ENCODE data around the gene CHD6.

Gene CHD6

DNA sequence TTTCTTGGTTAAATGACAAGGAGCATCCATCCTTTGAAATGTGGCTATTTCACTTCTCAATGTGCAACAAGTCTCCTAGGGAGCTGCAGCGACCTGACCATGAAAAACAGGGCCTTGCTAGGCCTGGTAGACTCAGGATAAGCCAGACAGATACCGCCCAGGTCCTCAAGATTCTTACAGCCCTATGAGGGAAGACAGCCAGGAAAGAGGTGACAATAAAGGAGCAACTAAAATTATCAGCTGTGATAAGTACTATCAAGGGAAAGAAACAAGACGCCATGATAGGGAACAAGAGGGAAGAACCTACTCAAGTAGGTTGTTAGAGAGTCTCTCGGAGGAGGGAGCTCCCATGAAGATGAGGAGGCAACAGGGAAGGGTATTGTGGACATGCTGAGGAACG is 200.1 kb downstream of the CHD6 start:
- DNase-seq: no peak

DNA sequence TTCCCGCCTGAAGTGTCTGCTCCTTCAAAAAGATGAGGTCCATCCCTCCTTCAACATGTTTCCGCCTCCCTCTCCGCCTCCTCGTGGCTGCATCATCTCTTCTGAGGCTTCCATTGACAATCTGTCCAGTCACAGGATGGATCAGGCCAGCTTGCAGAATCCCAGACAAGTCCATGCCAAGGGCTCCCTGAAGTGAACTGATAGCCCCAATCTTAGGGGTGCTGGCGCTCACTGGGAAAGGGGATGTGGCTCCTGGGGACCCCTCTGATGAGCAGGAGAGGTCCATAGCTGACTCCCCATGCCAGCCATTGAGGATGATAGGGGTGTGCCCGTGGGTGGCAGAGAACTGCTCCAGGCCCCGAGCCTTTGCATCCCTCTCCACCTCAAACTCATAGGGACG is 203.0 kb downstream of the CHD6 start:
- DNase-seq: no peak

DNA sequence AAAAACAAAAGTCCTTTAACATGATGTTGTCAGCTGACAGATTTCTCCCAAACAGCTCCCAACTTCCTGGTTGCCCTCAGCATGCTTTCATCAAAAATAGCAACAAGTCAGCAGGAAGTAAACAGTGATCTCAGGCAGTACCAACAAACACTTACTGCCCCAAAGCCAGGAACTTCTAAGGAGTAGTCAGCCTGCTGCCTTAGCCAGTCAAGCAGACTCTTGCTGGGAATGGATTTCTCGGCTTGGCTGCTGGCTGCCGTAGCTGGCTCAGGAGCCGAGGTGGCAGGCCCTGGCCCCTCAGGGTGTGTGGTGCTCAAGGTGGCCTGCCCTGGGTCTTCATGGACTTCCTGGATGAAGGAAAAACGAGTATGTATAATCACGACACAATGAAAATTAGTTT is 205.0 kb downstream of the CHD6 start:
- DNase-seq: no peak

DNA sequence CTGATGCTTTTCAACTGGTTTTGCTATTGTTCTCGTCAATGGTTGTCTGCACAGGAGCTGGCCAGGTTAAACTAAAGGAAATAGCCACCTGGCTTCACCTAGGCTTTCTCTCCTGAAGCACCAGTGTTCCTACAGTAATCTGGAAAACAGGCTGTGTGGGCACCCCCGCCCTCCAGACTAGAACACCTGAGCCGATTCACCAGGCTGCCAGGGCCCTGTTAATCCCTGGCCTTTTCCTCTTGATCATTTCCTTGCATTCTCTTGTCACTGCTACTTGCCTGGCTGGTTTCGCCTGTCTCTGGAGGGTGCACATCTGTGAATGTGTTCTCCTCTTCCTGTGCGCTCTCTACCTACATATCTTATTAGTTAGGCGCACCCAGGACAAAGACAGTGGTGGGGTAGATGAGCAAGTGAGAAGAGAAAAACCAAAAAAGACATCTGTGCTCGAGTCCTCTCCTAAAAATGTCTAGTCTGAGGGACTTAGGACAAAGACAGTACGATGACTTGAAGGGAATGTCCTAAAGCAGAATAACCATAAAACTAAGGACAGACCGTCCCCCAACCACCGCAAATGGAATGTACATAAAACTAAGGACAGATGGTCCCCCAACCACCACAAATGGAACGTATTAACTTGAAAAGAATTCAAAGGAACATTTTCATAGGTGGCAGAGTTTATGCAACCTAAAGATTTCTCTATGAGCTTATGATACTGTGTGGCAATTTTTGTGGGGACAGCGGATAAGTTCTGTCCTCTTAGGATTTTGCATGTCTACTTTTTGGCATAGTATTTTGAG is 205.7 kb downstream of the CHD6 start:
- no peak for DNase-seq

- DNase-seq: no peak
These were observed 206.8 kb downstream of the CHD6 start for GRCh38 chr20:41411391-41411847.

GRCh38 chr20:41408986-41409385 is 209.2 kb downstream of the CHD6 start:
- no peak for DNase-seq

DNA sequence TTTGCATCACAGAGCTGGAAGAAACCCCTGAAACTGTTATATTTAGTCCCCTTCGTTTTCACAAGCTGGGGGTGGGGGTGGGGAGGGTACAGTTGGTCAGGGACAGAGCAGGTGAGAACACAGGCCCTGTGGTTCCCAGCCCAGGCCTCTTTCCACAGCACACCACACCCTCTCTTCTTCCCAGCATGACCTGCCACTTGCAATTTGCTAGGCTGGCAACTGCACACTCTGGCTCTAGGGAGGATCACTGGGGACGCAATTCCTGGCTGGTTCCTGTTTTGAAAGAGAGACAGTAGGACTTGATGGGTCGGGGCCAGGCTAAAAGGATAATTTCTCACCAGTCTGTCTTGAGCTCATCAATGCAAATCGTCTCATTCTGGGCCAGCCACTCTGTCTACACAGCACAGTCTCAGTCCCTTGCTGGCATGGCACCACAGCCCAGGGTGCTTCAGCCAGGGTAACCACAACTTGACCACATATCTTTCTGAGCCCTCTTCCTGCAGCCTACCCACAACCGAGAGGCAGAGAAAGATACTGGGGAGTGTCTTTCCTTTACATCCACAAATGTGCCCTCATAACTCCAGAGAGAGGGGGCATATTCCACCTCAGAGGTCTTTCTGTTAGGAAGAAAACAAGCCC is 209.9 kb downstream of the CHD6 start:
- peak; percentile 39 for DNase-seq

DNA sequence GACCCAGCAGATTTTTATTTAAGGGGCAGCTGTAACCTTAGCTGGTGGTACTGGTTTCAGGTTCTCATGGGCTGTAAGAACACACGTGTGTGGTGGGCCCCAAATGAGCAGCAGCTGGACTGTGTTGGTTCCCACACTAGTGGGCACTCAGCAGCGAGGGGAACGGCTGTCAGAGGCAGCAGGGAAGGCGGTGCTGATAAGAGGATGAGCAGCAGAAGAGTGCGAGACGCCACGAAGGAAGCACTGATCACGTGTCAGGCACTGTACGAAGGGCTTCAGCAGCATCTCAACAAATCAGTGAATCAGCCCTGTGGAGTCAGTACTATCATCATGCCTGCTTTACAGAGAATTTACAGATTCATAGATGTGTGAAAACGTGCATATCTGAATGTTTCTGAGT is 210.6 kb downstream of the CHD6 start:
- no peak for DNase-seq

- no peak for DNase-seq
These were observed 211.2 kb downstream of the CHD6 start for GRCh38 chr20:41406896-41407444.

GRCh38 chr20:41406353-41406752 is 211.8 kb downstream of the CHD6 start:
- DNase-seq: no peak

DNA sequence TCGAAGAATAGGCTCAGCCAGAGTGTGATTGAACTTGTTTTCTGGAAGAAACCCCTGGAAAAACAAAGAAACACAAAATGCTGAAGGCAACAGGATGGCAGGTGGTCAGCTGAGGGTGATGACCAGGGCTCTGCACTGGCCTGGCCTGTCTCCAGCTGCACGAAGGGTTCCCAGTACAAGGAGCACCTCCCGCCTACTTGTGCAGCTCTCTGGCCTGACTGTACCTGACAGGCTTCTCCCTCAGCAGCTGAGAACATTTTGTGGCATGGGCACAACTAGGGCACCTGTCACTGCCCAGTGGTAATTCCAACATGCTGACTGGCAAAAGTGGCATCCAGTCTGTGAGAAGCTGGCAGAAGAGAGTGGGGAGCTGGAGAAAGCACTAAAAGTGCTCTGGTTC is 212.7 kb downstream of the CHD6 start:
- DNase-seq: no peak

DNA sequence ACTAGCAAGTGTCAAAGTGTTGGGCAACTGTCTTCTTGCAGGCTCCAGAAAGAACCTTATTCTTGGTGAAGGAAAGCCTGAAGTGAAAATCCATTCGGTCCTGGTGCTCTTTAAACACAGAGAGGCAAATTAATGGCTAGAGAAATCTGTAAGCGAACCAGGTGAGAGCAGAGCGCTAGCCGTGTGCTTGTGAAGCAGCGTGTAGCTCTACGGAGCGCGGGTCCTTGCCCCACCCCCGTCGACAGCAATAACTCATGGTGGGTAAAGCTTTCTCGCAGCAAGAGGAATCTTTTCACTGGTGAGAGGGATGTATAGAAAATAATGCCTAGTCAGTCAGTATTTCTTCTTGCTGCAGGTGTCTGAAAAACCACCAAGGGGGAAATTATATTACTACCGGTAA is 214.6 kb downstream of the CHD6 start:
- DNase-seq: no peak

- DNase-seq: no peak
These were observed 219.8 kb downstream of the CHD6 start for GRCh38 chr20:41398408-41398807.

DNA sequence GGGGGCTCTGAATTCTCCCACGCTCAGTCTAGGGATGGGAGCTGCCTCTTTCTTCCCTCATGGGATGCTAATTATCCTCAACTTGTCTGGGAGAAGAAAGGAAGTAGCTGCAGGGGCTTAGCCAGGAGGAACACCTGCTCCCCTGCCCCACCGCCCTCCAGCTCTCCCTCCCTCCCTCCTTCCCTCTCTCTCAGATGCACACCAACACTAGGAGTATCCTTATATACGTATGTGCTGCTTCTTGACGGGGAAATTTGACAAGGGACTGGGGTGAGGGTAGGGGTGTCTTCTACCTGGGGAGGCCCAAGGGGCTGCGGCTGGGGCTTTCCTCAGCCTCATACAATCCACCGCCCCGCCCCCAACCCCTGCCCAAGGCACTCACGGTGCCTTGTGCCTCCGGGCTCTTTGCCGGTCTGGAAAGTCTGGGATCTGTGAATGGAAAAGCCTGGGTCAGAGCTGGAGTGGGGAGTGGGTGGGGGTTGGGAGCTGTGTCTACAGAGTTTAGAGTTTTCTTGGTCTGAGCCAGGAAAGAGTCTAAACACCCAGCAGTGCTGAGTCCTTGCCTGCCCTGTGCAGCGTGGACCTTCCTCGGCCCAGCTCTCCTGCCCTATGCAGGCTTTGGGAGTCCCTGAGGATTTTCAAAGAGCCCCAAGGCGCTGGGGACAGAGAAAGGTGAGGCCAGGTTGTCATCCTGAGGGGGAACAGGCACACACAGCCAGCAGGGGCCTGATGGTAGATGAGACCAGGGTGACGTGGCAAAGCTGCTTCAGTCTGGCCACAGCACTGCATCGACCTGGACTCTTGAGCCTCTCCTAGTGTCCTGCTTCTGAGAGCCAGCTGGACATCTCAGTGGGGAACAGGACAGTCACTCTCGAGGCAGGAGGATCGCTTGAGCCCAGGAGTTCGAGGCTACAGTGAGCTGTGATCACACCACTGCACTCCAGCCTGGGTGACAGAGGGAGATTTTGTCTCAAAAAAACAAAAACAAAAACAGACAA is 222.2 kb downstream of the CHD6 start:
- DNase-seq: no peak

DNA sequence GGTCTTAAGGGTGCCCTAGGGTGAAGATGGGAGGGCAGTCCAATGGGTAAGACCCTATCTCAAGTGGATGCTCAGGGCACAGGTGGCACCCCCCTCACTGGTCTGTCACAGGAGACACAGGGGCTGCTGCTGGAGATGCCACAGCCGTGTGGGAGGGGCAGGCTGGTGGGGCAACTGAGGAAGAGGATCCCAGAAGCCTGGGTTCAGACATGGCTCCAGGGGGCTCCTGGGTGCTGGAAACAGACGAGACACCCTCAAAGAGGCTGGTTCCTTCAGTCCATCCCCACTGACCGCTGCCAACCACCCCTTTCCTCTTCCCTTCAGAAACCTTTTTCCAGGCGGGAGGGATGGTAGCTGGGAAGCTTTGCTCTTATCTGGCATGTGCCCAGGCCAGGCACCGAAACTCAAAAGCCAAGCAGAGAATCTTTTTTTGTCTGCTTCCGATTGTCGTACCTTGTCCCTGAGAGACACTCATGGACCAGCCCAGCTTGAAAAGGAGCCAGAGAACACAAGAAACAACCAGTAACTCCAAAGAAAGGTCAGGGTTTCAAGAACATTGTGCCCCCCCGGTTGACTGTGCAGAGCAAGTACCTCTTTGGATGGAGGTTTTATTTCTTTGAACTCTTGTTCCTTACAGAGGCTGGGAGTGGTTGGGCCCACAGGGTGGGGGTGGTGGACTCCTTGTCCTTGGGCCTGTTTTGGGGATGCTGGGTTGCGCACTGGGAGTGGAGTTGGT is 223.1 kb downstream of the CHD6 start:
- DNase-seq: no peak

- DNase-seq: no peak
These were observed 224.1 kb downstream of the CHD6 start for GRCh38 chr20:41394081-41394480.

DNA sequence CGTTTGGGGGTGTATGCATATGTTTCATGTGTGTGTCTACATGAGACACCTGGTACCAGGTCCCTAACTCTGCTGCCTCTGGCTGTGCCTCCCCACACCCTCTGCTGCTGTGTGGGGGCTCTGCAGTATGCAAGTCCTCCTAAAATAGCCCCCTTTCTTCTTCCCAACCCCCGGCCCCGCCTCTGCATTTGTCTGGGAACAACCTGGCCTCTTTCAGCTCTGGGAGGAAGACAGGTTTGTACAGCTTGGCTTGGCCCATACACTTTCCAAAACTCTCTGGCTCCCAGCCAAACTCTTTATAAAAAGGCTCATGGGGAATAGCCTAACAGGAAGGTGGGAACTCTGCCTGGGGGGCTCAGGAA is 224.5 kb downstream of the CHD6 start:
- DNase-seq: no peak

GRCh38 chr20:41392871-41393704 is 225.1 kb downstream of the CHD6 start:
- no peak for DNase-seq

GRCh38 chr20:41392295-41392694 is 225.9 kb downstream of the CHD6 start:
- no peak for DNase-seq

DNA sequence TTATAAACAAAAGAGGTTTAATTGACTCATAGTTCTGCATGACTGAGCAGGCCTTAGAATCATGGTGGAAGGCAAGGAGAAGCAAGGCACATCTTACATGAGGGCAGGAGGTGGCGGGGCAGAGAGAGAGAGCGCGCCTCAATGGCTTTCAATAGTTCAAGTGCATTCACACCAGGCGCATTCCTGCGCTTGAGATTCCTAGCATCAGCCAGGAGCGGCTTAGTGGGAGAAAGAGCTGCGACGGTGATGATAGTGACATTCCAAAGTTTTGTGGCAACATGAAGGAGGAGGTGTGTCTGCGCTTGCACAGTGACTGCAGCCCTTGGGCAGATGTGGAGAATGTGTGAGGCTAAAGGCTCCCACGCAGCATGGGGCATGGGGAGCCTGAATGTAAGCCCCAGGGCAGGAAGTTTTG is 226.6 kb downstream of the CHD6 start:
- no peak for DNase-seq

- DNase-seq: no peak
These were observed 227.3 kb downstream of the CHD6 start for GRCh38 chr20:41390889-41391288.

Data from KG1 (cell line).